Nephron (organoid): ENCODE data around the gene USP14.

Experiments
- H3K27ac Mint-ChIP-seq, 3 experiments: 2 replicates each; pipeline ENCODE4 v1.8.0; 2020; ENCODE audit warnings: mixed read lengths in 3 of 3, mild to moderate bottlenecking in 2 of 3, moderate library complexity in 1 of 3
- H3K27me3 Mint-ChIP-seq: 2 replicates; pipeline ENCODE4 v1.8.0; 2021; ENCODE audit warnings: low read depth, mild to moderate bottlenecking, moderate library complexity, mixed read lengths
- H3K36me3 Mint-ChIP-seq: 2 replicates; pipeline ENCODE4 v1.8.0; 2020; ENCODE audit warnings: low read depth, mixed read lengths
- H3K4me1 Mint-ChIP-seq: 2 replicates; pipeline ENCODE4 v1.8.0; 2020; ENCODE audit warnings: mixed read lengths
- H3K4me3 Mint-ChIP-seq, 3 experiments: 2 replicates each; pipeline ENCODE4 v1.8.0; 2020; ENCODE audit warnings: mild to moderate bottlenecking in 3 of 3, mixed read lengths in 3 of 3, moderate library complexity in 2 of 3
- H3K9me3 Mint-ChIP-seq: 2 replicates; pipeline ENCODE4 v1.8.0; 2020; ENCODE audit warnings: mixed read lengths
- CTCF ChIP-seq, 3 experiments: fragments of 200-600 bp; sonication (generic); IDR thresholded peaks; one replicate each; pipeline ENCODE4 v1.5.0; 2021; ENCODE audit warnings: antibody characterized with exemption in 3 of 3; ENCODE audit not compliant: unreplicated experiment in 3 of 3

USP14 gene

GRCh38 chr18:253121-253520, 94.8 kb downstream of the USP14 start:
- no peaks in the 10 kb centered on the region for H3K27me3 Mint-ChIP-seq
- H3K4me1 Mint-ChIP-seq, result no peaks in the 10 kb centered on the region
- H3K4me3 Mint-ChIP-seq, result no peak overlapping the region
- H3K36me3 Mint-ChIP-seq, result peaks cover 69% of the 10 kb centered on the region
- TF ChIP-seq CTCF (IDR thresholded peaks at IDR 0.05; ENCODE audit: unreplicated experiment in 3 of 3), result no peak
- H3K27ac Mint-ChIP-seq, result no peak overlapping the region
- no peaks in the 10 kb centered on the region for H3K9me3 Mint-ChIP-seq

- no peaks in the 10 kb centered on the region for H3K4me1 Mint-ChIP-seq
- TF ChIP-seq CTCF (IDR thresholded peaks at IDR 0.05; ENCODE audit: unreplicated experiment in 3 of 3), result no peak
- peaks cover 64% of the 10 kb centered on the region for H3K36me3 Mint-ChIP-seq
- no peak overlapping the region for H3K4me3 Mint-ChIP-seq
- no peaks in the 10 kb centered on the region for H3K9me3 Mint-ChIP-seq
- no peak overlapping the region for H3K27ac Mint-ChIP-seq
- H3K27me3 Mint-ChIP-seq, result no peaks in the 10 kb centered on the region
Measured at GRCh38 chr18:255171-255570, 96.8 kb downstream of the USP14 start.

GRCh38 chr18:260547-260946, 102.2 kb downstream of the USP14 start:
- H3K27ac Mint-ChIP-seq, result no peak overlapping the region
- H3K9me3 Mint-ChIP-seq, result no peaks in the 10 kb centered on the region
- H3K27me3 Mint-ChIP-seq, result no peaks in the 10 kb centered on the region
- no peaks in the 10 kb centered on the region for H3K4me1 Mint-ChIP-seq
- H3K36me3 Mint-ChIP-seq, result peaks cover 58% of the 10 kb centered on the region
- no peak for TF ChIP-seq CTCF (IDR thresholded peaks at IDR 0.05; ENCODE audit: unreplicated experiment in 3 of 3)
- H3K4me3 Mint-ChIP-seq, result no peak overlapping the region

GRCh38 chr18:261398-262073, 103.2 kb downstream of the USP14 start:
- Mint-ChIP-seq H3K27ac (no peak overlapping the region), H3K36me3 (peaks cover 55% of the 10 kb centered on the region), H3K4me1 (no peaks in the 10 kb centered on the region), H3K27me3 (no peaks in the 10 kb centered on the region), H3K4me3 (no peak overlapping the region), H3K9me3 (no peaks in the 10 kb centered on the region)
- no peak for TF ChIP-seq CTCF (IDR thresholded peaks at IDR 0.05; ENCODE audit: unreplicated experiment in 3 of 3)
